NOMO-1 treated with DMSO at 0.1 percent for 48 hours (cell line): ENCODE measurements around the gene PDSS2.
A peak's percentile ranks its signal among the peaks of the same experiment; 100 is the strongest.
"Not testable (repeated sequence)": the region's sequence is repeated elsewhere in the genome, so short reads cannot be mapped to it uniquely, and the experiment has no call there.

Experiments used
- DNase-seq: peaks from one replicate; lab custom pipeline; 2025; ENCODE audit not compliant: unreplicated experiment; lab: John Stamatoyannopoulos, UW

PDSS2 gene

GRCh38 chr6:107125771-107126170, 333.6 kb downstream of the PDSS2 start:
- no peak for DNase-seq

- DNase-seq, result no peak
These were observed 334.4 kb downstream of the PDSS2 start for GRCh38 chr6:107124934-107125348.

- no peak for DNase-seq
These were observed 335.9 kb downstream of the PDSS2 start for GRCh38 chr6:107123501-107123900.

- DNase-seq, result peak; percentile 6
These were observed 336.6 kb downstream of the PDSS2 start for GRCh38 chr6:107122748-107123147.

GRCh38 chr6:107121964-107122495, 337.3 kb downstream of the PDSS2 start:
- no peak for DNase-seq

- DNase-seq, result no peak
These were observed 338.1 kb downstream of the PDSS2 start for GRCh38 chr6:107121266-107121665.

- DNase-seq, result no peak
These were observed 339.0 kb downstream of the PDSS2 start for GRCh38 chr6:107120404-107120803.

GRCh38 chr6:107118976-107119375, 340.4 kb downstream of the PDSS2 start:
- no peak for DNase-seq

GRCh38 chr6:107118540-107118939, 340.8 kb downstream of the PDSS2 start:
- DNase-seq, result not testable (repeated sequence)

- no peak for DNase-seq
These were observed 342.4 kb downstream of the PDSS2 start for GRCh38 chr6:107116931-107117330.

- peak; percentile 74 for DNase-seq
These were observed 343.0 kb downstream of the PDSS2 start for GRCh38 chr6:107116328-107116892.

GRCh38 chr6:107115695-107116327, 343.6 kb downstream of the PDSS2 start:
- peak; percentile 29 for DNase-seq

GRCh38 chr6:107114926-107115694, 344.3 kb downstream of the PDSS2 start, which contains the start of gene BEND3:
Gene BEND3, minus strand, starts transcription at chr6:107115515. Its CDS starts 16,230 bp downstream, at chr6:107099285.
- DNase-seq, result peak; percentile 27

GRCh38 chr6:107114213-107114925, 345.0 kb downstream of the PDSS2 start:
- DNase-seq, result peak; percentile 77

- DNase-seq, result peak; percentile 97
These were observed 349.2 kb downstream of the PDSS2 start for GRCh38 chr6:107110200-107110599.

- peak; percentile 47 for DNase-seq
These were observed 351.0 kb downstream of the PDSS2 start for GRCh38 chr6:107108201-107108890.

- no peak for DNase-seq
These were observed 351.6 kb downstream of the PDSS2 start for GRCh38 chr6:107107791-107108190.

- no peak for DNase-seq
These were observed 353.2 kb downstream of the PDSS2 start for GRCh38 chr6:107106165-107106564.

GRCh38 chr6:107105511-107106116, 353.8 kb downstream of the PDSS2 start:
- no peak for DNase-seq

GRCh38 chr6:107103082-107103481, 356.3 kb downstream of the PDSS2 start:
- no peak for DNase-seq
